Astrocyte of the spinal cord (primary cell): ENCODE results near the gene NSUN4.
A peak's percentile ranks its signal among the peaks of the same experiment; 100 is the strongest.

Experiments
- DNase-seq: peaks from one replicate; pipeline ENCODE4 v3.0.0; 2011; ENCODE audit warnings: low read depth, low spot score
- H3K4me3 ChIP-seq: 2 replicates; pipeline ENCODE4 v1.5.1; 2011; ENCODE audit warnings: low read depth, mild to moderate bottlenecking, low read length, moderate library complexity
- CTCF ChIP-seq: IDR thresholded peaks from 2 replicates; pipeline ENCODE4 v1.5.1; 2012; ENCODE audit warnings: low read depth, mild to moderate bottlenecking, low read length, inconsistent platforms
- in situ Hi-C: cut with HindIII; loops from 2 replicates; pipeline ENCODE4 v1.10.0; 2017; ENCODE audit warnings: low sequenced_read_pairs

Gene NSUN4

GRCh38 chr1:46302641-46303037, 38.0 kb upstream of the NSUN4 start:
- H3K4me3 ChIP-seq: peak overlapping the region; percentile 87
- in situ Hi-C loops: no loop called here
- no peak for TF ChIP-seq CTCF
- peak; percentile 37 for DNase-seq

GRCh38 chr1:46303038-46303871, 37.4 kb upstream of the NSUN4 start, which contains the start of the genes LRRC41 and UQCRH:
TSS of gene LRRC41 (minus strand) at chr1:46303616. CDS start at chr1:46303322, 294 bp downstream.
TSS of gene UQCRH (plus strand) at chr1:46303698. CDS start at chr1:46303767, 69 bp downstream.
- peak; percentile 99 for DNase-seq
- H3K4me3 ChIP-seq: peak within 1 kb of the TSS; percentile 87
- no peak for TF ChIP-seq CTCF
- in situ Hi-C loops: no loop called here

- in situ Hi-C loops: no loop called here
- no peak for TF ChIP-seq CTCF
- peak overlapping the region; percentile 87 for H3K4me3 ChIP-seq
- DNase-seq: no peak
These were observed 36.7 kb upstream of the NSUN4 start for GRCh38 chr1:46303872-46304326.

- H3K4me3 ChIP-seq: no peak overlapping the region
- in situ Hi-C loops: no loop called here
- no peak for TF ChIP-seq CTCF
- DNase-seq: no peak
These were observed 34.5 kb upstream of the NSUN4 start for GRCh38 chr1:46306159-46306530.

GRCh38 chr1:46309401-46310159, 31.0 kb upstream of the NSUN4 start:
- no peak overlapping the region for H3K4me3 ChIP-seq
- in situ Hi-C loops: no loop called here
- no peak for TF ChIP-seq CTCF
- no peak for DNase-seq

GRCh38 chr1:46310321-46310720, 30.3 kb upstream of the NSUN4 start:
- no peak for DNase-seq
- in situ Hi-C loops: no loop called here
- H3K4me3 ChIP-seq: no peak overlapping the region
- TF ChIP-seq CTCF: no peak
